GM12878 (cell line): Measurements from ENCODE around the gene DENND1A.

ENCODE experiments used
- CTCF ChIP-seq, 3 experiments: IDR thresholded peaks in 2 of 3; conservative IDR thresholded peaks in 1 of 3; 2 replicates each; pipeline ENCODE4 v1.5.1; 2011; ENCODE audit warnings: low read depth in 3 of 3, low read length in 3 of 3, mild to moderate bottlenecking in 3 of 3, control low read depth in 2 of 3, moderate library complexity in 2 of 3, inconsistent platforms in 1 of 3, mixed read lengths in 1 of 3; ENCODE audit not compliant: control insufficient read depth in 2 of 3, insufficient read depth in 1 of 3; ENCODE audit errors: extremely low read depth in 1 of 3
- EZH2 ChIP-seq: IDR thresholded peaks from 2 replicates; pipeline ENCODE4 v1.6.1; 2012; ENCODE audit warnings: low read depth, mild to moderate bottlenecking, control low read depth, inconsistent platforms, low read length, borderline replicate concordance; ENCODE audit not compliant: control insufficient read depth
- FOXM1 ChIP-seq: IDR thresholded peaks from 2 replicates; pipeline ENCODE4 v1.6.1; 2012; ENCODE audit warnings: low read depth, mild to moderate bottlenecking, inconsistent platforms, low read length, moderate library complexity
- MXI1 ChIP-seq: fragments of 150-350 bp; IDR thresholded peaks from 2 replicates; pipeline ENCODE4 v1.6.1; 2011; ENCODE audit warnings: low read depth, mild to moderate bottlenecking, inconsistent platforms, low read length, improper control_type of control experiment
- NFYA ChIP-seq: IDR thresholded peaks from 2 replicates; pipeline ENCODE4 v1.6.1; 2011; ENCODE audit warnings: low read depth, mild to moderate bottlenecking, low read length, improper control_type of control experiment, borderline replicate concordance
- POLR2A ChIP-seq: IDR thresholded peaks from 2 replicates; pipeline ENCODE4 v1.6.1; 2011; ENCODE audit warnings: low read depth, mild to moderate bottlenecking, low read length
- POLR2AphosphoS5 ChIP-seq: IDR thresholded peaks from 2 replicates; pipeline ENCODE4 v1.6.1; 2011; ENCODE audit warnings: mild to moderate bottlenecking, low read length, inconsistent platforms
- RELA ChIP-seq: fragments of 450-650 bp; IDR thresholded peaks from 2 replicates; pipeline ENCODE4 v1.8.0; 2014; ENCODE audit warnings: borderline replicate concordance; ENCODE audit not compliant: partially characterized antibody
- ZZZ3 ChIP-seq: IDR thresholded peaks from 2 replicates; pipeline ENCODE4 v1.6.1; 2011; ENCODE audit warnings: low read depth; ENCODE audit not compliant: control insufficient read depth, insufficient read length
- TF ChIP-seq, protein P1 (sequence below): IDR thresholded peaks from 2 replicates; pipeline ENCODE4 v1.6.1; 2011; ENCODE audit warnings: mild to moderate bottlenecking, low read depth, low read length, moderate library complexity; ENCODE audit not compliant: insufficient replicate concordance
- TF ChIP-seq, protein P2 (sequence below): IDR thresholded peaks from 2 replicates; pipeline ENCODE4 v1.6.1; 2011; ENCODE audit warnings: low read depth, low read length, improper control_type of control experiment, borderline replicate concordance
- TF ChIP-seq, protein P3 (sequence below): IDR thresholded peaks from 2 replicates; pipeline ENCODE4 v1.6.1; 2012; ENCODE audit warnings: mild to moderate bottlenecking, low read depth, low read length
- TF ChIP-seq, protein P4 (sequence below): fragments of 450-650 bp; formaldehyde crosslinking; IDR thresholded peaks from 2 replicates; pipeline ENCODE4 v1.4.0; 2020; ENCODE audit warnings: mild to moderate bottlenecking, moderate library complexity
- TF ChIP-seq, protein P5 (sequence below): fragments of 450-650 bp; IDR thresholded peaks from 2 replicates; pipeline ENCODE4 v1.6.1; 2017; ENCODE audit warnings: mild to moderate bottlenecking, moderate library complexity

GRCh38 chr9:123382653-123383511 is 547.0 kb downstream of the DENND1A start:
- no peak for TF ChIP-seq FOXM1
- TF ChIP-seq EZH2 = no peak
- no peak for TF ChIP-seq MXI1
- no peak for TF ChIP-seq CTCF (IDR thresholded peaks at IDR 0.05 in 2 of 3, conservative IDR thresholded peaks at IDR 0.05 in 1 of 3; ENCODE audit: control insufficient read depth in 2 of 3, extremely low read depth in 1 of 3, insufficient read depth in 1 of 3, low read depth in 3 of 3, low read length in 3 of 3)
- TF ChIP-seq ZZZ3 = no peak
- TF ChIP-seq, protein P1, sequence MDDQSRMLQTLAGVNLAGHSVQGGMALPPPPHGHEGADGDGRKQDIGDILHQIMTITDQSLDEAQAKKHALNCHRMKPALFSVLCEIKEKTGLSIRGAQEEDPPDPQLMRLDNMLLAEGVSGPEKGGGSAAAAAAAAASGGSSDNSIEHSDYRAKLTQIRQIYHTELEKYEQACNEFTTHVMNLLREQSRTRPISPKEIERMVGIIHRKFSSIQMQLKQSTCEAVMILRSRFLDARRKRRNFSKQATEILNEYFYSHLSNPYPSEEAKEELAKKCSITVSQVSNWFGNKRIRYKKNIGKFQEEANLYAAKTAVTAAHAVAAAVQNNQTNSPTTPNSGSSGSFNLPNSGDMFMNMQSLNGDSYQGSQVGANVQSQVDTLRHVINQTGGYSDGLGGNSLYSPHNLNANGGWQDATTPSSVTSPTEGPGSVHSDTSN = no peak
- TF ChIP-seq, protein P2, sequence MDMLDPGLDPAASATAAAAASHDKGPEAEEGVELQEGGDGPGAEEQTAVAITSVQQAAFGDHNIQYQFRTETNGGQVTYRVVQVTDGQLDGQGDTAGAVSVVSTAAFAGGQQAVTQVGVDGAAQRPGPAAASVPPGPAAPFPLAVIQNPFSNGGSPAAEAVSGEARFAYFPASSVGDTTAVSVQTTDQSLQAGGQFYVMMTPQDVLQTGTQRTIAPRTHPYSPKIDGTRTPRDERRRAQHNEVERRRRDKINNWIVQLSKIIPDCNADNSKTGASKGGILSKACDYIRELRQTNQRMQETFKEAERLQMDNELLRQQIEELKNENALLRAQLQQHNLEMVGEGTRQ = no peak
- no peak for TF ChIP-seq NFYA
- TF ChIP-seq, protein P3, sequence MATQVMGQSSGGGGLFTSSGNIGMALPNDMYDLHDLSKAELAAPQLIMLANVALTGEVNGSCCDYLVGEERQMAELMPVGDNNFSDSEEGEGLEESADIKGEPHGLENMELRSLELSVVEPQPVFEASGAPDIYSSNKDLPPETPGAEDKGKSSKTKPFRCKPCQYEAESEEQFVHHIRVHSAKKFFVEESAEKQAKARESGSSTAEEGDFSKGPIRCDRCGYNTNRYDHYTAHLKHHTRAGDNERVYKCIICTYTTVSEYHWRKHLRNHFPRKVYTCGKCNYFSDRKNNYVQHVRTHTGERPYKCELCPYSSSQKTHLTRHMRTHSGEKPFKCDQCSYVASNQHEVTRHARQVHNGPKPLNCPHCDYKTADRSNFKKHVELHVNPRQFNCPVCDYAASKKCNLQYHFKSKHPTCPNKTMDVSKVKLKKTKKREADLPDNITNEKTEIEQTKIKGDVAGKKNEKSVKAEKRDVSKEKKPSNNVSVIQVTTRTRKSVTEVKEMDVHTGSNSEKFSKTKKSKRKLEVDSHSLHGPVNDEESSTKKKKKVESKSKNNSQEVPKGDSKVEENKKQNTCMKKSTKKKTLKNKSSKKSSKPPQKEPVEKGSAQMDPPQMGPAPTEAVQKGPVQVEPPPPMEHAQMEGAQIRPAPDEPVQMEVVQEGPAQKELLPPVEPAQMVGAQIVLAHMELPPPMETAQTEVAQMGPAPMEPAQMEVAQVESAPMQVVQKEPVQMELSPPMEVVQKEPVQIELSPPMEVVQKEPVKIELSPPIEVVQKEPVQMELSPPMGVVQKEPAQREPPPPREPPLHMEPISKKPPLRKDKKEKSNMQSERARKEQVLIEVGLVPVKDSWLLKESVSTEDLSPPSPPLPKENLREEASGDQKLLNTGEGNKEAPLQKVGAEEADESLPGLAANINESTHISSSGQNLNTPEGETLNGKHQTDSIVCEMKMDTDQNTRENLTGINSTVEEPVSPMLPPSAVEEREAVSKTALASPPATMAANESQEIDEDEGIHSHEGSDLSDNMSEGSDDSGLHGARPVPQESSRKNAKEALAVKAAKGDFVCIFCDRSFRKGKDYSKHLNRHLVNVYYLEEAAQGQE = no peak
- TF ChIP-seq POLR2A = no peak
- no peak for TF ChIP-seq POLR2AphosphoS5
- TF ChIP-seq, protein P4, sequence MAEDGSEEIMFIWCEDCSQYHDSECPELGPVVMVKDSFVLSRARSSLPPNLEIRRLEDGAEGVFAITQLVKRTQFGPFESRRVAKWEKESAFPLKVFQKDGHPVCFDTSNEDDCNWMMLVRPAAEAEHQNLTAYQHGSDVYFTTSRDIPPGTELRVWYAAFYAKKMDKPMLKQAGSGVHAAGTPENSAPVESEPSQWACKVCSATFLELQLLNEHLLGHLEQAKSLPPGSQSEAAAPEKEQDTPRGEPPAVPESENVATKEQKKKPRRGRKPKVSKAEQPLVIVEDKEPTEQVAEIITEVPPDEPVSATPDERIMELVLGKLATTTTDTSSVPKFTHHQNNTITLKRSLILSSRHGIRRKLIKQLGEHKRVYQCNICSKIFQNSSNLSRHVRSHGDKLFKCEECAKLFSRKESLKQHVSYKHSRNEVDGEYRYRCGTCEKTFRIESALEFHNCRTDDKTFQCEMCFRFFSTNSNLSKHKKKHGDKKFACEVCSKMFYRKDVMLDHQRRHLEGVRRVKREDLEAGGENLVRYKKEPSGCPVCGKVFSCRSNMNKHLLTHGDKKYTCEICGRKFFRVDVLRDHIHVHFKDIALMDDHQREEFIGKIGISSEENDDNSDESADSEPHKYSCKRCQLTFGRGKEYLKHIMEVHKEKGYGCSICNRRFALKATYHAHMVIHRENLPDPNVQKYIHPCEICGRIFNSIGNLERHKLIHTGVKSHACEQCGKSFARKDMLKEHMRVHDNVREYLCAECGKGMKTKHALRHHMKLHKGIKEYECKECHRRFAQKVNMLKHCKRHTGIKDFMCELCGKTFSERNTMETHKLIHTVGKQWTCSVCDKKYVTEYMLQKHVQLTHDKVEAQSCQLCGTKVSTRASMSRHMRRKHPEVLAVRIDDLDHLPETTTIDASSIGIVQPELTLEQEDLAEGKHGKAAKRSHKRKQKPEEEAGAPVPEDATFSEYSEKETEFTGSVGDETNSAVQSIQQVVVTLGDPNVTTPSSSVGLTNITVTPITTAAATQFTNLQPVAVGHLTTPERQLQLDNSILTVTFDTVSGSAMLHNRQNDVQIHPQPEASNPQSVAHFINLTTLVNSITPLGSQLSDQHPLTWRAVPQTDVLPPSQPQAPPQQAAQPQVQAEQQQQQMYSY (CRISPR knock-in tag) = no peak
- TF ChIP-seq, protein P5, sequence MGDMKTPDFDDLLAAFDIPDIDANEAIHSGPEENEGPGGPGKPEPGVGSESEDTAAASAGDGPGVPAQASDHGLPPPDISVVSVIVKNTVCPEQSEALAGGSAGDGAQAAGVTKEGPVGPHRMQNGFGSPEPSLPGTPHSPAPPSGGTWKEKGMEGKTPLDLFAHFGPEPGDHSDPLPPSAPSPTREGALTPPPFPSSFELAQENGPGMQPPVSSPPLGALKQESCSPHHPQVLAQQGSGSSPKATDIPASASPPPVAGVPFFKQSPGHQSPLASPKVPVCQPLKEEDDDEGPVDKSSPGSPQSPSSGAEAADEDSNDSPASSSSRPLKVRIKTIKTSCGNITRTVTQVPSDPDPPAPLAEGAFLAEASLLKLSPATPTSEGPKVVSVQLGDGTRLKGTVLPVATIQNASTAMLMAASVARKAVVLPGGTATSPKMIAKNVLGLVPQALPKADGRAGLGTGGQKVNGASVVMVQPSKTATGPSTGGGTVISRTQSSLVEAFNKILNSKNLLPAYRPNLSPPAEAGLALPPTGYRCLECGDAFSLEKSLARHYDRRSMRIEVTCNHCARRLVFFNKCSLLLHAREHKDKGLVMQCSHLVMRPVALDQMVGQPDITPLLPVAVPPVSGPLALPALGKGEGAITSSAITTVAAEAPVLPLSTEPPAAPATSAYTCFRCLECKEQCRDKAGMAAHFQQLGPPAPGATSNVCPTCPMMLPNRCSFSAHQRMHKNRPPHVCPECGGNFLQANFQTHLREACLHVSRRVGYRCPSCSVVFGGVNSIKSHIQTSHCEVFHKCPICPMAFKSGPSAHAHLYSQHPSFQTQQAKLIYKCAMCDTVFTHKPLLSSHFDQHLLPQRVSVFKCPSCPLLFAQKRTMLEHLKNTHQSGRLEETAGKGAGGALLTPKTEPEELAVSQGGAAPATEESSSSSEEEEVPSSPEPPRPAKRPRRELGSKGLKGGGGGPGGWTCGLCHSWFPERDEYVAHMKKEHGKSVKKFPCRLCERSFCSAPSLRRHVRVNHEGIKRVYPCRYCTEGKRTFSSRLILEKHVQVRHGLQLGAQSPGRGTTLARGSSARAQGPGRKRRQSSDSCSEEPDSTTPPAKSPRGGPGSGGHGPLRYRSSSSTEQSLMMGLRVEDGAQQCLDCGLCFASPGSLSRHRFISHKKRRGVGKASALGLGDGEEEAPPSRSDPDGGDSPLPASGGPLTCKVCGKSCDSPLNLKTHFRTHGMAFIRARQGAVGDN = no peak
- no peak for TF ChIP-seq RELA
